ENCODE data around the gene TSHZ1. TPM values are rescaled to one million over a fixed set of nuclear protein-coding genes. Genes with fewer than 3 reads are reported as not detected.

Gene TSHZ1
- total and polyA plus RNA-seq, 10 donors, result 4.1 to 26.4 (median 18.2) TPM

DNA sequence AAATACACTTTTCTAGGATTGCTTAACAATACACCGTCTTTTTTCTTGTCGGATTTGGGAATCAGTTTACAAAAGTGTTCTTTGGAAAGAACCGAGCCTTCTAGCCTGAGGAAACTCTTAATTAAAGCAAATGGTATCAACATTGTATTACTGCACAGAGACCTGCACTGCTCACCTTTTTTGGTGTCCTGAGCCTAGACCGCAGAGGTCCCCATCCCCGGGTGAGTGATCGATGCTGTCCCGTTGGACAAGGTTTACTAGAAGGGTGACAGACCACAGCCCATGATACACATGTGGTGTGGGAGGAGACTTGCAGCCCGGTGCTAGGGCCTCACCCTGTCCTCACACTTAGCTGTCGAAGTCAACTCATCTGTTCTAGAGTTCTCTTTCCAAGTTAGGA lies 55.3 kb downstream of the TSHZ1 start:
- peak; percentile 54 for DNase-seq
- 82 to 94% (median 90%) methylated on average over 9 of the region's 9 CpGs for WGBS, 5 donors
- Histone ChIP-seq H3K27me3 (replicated peaks in 1 of 7) (no peaks in the 10 kb centered on the region), H3K9me3 (no peaks in the 10 kb centered on the region), H3K27ac (no peak overlapping the region), H3K4me1 (peaks cover 0 to 62% (median 20%) of the 10 kb centered on the region in 6 donors), H3K4me3 (no peak overlapping the region), H3K36me3 (peaks cover 0 to 3% (median 0%) of the 10 kb centered on the region in 6 donors)
- intact Hi-C loops (cut with DNase I; ENCODE audit: low total_unique reads), result no loop called here
- no peak for TF ChIP-seq POLR2A (IDR thresholded peaks at IDR 0.05)
- TF ChIP-seq POLR2AphosphoS5 (IDR thresholded peaks at IDR 0.05), result no peak
- TF ChIP-seq CTCF (IDR thresholded peaks at IDR 0.05 in 8 of 11, conservative IDR thresholded peaks at IDR 0.05 in 3 of 11), result no peak

DNA sequence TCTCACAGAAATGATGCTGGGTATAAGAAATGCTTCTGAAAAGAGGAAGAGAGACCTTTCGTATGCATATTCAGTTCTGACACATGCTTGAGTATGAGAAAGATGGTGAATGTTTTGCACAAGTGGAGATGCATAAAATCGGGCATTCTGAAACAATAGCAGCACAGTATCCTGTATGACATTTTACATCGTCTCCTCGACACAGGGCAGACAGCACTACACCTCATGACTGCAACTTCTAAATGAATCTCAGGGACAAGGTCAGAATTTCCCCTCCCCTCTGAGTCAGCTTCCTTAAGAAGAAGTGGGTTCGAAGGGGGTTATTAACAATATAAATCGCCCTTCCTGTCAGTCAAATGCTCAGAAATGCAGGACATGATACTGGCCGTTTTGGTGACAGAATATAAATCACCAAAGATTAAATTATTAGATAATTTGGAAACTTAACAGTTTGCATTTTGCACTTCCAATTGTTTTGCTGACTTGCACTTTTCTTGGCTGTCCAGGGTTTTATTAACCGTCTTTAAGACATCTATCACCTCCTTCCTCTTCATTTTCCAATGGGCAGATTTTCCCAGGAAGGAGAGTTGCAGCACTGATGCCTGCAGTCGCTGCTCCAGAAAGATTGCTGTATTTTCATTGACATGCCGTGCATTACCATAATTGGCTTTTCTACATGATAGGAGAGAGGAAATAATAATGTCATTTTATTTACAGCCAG lies 57.2 kb downstream of the TSHZ1 start:
- WGBS, 5 donors, result 32 to 41% (median 34%) methylated on average over 10 of the region's 10 CpGs
- TF ChIP-seq POLR2A (IDR thresholded peaks at IDR 0.05), result no peak
- TF ChIP-seq POLR2AphosphoS5 (IDR thresholded peaks at IDR 0.05), result no peak
- TF ChIP-seq CTCF (IDR thresholded peaks at IDR 0.05 in 8 of 11, conservative IDR thresholded peaks at IDR 0.05 in 3 of 11), result no peak
- H3K27me3 ChIP-seq (replicated peaks in 1 of 7), result no peaks in the 10 kb centered on the region
- no peak overlapping the region for H3K27ac ChIP-seq
- DNase-seq, result no peak
- no peaks in the 10 kb centered on the region for H3K9me3 ChIP-seq
- peaks cover 0 to 44% (median 17%) of the 10 kb centered on the region in 6 donors for H3K4me1 ChIP-seq
- no peaks in the 10 kb centered on the region for H3K36me3 ChIP-seq
- no peak overlapping the region for H3K4me3 ChIP-seq
- intact Hi-C loops (cut with DNase I; ENCODE audit: low total_unique reads), result no loop called here

DNA sequence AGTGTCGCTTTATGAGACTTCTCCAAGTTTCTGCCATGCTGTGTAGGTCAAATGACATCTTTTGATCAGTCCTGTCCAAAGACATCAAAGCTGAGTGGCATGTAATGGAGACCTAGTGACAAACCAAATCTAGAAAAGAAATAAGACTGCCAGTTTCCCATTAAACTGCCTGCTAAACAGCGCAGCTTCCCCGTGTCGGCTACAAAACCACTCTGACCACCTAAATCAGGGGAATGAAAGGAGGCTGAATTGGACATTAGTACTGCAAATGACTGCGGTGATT lies 57.7 kb downstream of the TSHZ1 start:
- TF ChIP-seq POLR2A (IDR thresholded peaks at IDR 0.05) (no peak), CTCF (IDR thresholded peaks at IDR 0.05 in 8 of 11, conservative IDR thresholded peaks at IDR 0.05 in 3 of 11) (no peak), POLR2AphosphoS5 (IDR thresholded peaks at IDR 0.05) (no peak)
- Histone ChIP-seq H3K9me3 (no peaks in the 10 kb centered on the region), H3K4me3 (no peak overlapping the region), H3K4me1 (peaks cover 0 to 41% (median 17%) of the 10 kb centered on the region in 6 donors), H3K27me3 (replicated peaks in 1 of 7) (no peaks in the 10 kb centered on the region), H3K27ac (no peak overlapping the region), H3K36me3 (no peaks in the 10 kb centered on the region)
- DNase-seq, result no peak
- WGBS, 5 donors, result 79 to 93% (median 88%) methylated on average over 5 of the region's 5 CpGs
- intact Hi-C loops (cut with DNase I; ENCODE audit: low total_unique reads), result no loop called here

DNA sequence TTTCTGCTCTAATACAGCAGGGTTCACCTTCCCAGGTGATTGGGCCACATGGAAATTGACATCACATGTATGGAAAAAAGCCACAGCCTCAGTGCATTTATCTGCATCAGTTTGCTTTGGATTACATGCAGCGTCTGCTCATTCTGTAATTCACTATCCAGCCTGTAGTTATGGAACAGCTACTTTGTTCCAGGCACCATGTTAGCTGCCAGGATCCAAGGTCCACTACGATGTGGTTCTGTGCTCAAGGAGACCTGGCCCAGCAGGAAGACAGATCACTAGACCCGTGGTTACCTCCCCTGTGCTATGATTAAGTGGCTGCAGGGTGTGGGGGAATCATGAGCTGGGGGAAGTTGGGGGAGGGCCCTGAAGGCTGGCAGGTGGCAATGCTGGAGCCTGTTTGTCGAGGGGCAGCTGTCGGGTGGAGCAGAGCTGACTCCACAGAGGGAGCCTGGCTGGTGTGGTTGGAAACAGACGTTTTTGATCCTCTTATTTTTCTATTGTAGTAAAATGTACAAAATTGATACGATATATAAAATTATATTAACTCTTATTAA lies 58.6 kb downstream of the TSHZ1 start:
- Histone ChIP-seq H3K36me3 (no peaks in the 10 kb centered on the region), H3K27ac (no peak overlapping the region), H3K27me3 (replicated peaks in 1 of 7) (no peaks in the 10 kb centered on the region), H3K4me3 (no peak overlapping the region), H3K9me3 (no peaks in the 10 kb centered on the region), H3K4me1 (peaks cover 0 to 33% (median 14%) of the 10 kb centered on the region in 6 donors)
- intact Hi-C loops (cut with DNase I; ENCODE audit: low total_unique reads), result no loop called here
- no peak for DNase-seq
- WGBS, 5 donors, result 45 to 62% (median 49%) methylated on average over 7 of the region's 7 CpGs
- no peak for TF ChIP-seq POLR2A (IDR thresholded peaks at IDR 0.05)
- no peak for TF ChIP-seq CTCF (IDR thresholded peaks at IDR 0.05 in 8 of 11, conservative IDR thresholded peaks at IDR 0.05 in 3 of 11)
- no peak for TF ChIP-seq POLR2AphosphoS5 (IDR thresholded peaks at IDR 0.05)

Data from spleen (tissue), 11 donors.